Stimulated activated CD8-positive, alpha-beta memory T cell treated with anti-CD3 and anti-CD28 coated beads, Interleukin-12 subunit alpha, Interleukin-12 subunit beta, amount 100 ng/mL, for 24 hours (primary cell): ENCODE measurements around the gene RAB8B.

Experiments used
- DNase-seq: peaks from one replicate; pipeline ENCODE4 v3.0.0-alpha.2; 2020; ENCODE audit errors: extremely low read depth

Gene RAB8B

DNA sequence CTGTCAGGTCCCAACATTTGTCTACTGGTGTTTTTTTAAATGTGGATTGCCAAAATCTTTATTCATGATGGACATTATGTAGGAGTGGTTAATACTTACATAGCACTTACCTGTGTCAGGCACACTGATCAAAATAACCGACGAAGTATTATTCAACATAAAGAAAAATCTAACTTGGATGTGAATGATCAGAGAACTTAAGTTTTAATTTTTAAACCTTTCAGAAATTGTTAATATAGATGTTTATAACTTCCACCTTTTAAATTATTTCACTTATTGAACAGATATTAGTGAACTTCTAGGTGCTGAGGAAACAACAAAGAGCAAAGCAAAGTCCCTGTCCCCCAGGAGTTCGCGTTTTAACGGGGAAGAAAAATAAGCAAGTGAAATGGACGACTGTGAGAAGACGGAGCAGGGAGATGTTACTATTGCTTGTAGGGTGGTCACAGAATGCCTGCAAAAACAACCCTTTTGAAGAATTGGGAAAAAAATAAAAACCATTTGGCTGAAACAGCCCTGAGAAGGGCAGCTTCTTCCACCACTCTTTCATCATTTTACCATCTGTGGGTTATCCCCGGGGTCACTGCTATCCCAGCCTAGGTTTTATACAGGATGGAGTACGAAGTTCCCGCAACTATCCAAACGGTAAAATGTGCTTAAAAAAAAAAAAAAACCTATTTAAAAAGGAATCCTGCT is 87.1 kb downstream of the RAB8B start:
- no peak for DNase-seq

GRCh38 chr15:63277038-63277892 is 87.9 kb downstream of the RAB8B start, which contains the start of gene APH1B:
APH1B (plus strand) TSS chr15:63277605; CDS start chr15:63277624, 19 bp downstream.
- peak; percentile 48 for DNase-seq

DNA sequence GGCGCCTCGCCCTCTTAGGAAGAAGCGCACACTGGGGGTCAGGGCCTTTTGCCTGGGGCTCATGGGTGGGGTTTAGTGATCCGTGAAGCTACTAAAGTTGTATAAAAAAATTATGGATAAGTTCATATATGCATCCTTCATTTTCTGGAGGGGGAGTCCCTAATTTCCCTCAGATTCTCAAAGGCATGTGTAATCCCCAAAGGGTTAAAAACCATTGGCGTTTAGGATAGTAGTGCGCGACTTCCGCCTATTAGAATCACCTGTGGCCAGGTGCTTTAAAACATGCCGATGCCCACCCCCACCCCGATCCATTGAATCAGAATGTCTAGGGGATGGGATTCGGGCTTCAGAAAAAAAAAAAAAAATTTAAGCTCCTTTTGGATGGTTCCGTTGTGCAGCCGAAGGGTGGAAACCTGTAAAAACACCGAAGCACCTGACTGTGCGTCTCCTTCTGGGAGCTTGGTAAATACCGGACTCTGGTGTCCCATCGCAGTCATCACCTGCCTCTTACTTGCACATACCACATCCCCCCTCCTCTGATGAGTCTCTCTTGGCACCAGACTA is 88.6 kb downstream of the RAB8B start:
- DNase-seq = no peak

- no peak for DNase-seq
Observed at GRCh38 chr15:63283126-63283525, 93.7 kb downstream of the RAB8B start.

DNA sequence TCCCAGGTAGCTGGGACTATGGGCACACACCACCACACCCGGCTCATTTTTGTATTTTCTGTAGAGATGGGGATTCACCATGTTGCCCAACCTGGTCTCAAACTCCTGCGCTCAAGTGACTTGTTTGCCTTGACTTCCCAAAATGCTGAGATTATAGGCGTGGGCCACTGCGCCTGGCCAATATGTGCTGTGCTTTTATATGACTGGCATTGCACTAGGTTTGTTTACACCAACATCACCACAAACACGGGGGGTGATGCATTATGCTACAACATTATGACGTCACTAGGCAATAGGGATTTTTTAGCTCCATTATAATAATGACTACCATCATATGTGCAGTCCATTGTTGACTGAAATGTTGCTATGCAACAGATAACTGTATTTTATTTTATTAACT is 94.9 kb downstream of the RAB8B start:
- no peak for DNase-seq

- DNase-seq = no peak
Observed at GRCh38 chr15:63287109-63287508, 97.7 kb downstream of the RAB8B start.

- no peak for DNase-seq
Observed at GRCh38 chr15:63288342-63288741, 98.9 kb downstream of the RAB8B start.

DNA sequence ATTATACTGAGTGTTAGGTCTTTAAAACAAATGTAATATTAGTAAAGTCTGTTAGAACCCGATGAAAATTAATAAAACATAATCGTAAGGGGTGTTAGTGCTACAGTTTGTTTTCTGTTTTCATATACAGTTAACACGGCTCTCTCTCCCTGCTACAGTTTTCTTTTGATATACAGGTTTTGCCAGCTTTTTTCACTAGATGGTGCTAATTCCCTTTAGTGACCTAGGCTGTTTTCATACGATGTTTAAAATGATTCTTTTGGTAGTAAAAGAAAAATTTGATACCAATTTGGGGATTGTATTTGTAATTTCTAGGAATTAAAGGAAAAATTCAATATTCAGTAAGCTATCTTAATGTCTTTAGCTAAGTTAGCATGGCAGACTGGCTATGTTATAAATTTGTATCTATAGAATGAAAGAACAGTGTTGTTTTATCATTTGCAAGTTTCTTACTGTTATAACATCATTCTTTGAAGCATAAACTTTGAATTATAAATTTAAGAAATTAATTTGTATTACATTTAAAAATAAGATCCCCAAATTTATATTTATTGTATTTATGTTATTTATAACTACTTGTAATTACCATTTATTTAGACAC is 99.5 kb downstream of the RAB8B start:
- DNase-seq = no peak

DNA sequence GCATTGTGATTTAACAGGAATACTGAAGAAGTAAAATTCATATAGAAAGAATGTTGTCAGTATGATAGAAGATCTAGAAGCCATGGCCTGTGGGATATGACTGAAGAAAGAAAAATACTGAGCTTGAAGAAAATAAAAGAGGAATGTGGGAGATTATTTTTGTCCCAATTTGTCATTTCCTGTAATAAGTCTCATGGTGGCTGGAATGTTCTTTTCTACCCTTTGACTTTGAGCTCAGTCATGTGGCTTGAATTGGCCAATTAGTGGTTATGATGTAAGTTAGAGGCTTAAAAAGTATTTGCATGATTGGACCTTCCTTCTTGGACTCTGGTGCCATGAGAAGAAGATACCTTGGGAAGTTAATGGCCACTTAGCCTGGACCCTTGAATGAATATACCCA is 102.1 kb downstream of the RAB8B start:
- DNase-seq = no peak

GRCh38 chr15:63292241-63292640 is 102.8 kb downstream of the RAB8B start:
- DNase-seq = no peak

GRCh38 chr15:63292771-63293170 is 103.4 kb downstream of the RAB8B start:
- no peak for DNase-seq

DNA sequence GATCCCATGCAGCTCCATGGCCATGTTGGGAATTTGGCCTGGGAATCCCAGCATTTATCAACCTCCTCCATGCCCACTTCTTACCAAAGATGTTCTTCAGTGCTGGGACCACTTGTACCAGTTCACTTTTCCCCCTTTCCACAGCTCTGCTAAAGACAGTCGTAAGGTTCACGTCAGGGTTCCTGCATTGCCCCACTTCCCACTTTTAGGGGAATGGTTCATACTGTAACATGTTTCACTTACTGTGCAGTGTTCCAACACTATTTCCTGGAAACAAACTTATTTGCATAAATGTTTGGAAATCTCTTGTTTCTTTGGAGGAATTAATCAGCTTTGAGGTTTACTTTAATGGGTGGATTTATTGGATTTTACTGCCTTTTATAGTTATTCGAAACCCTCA is 105.0 kb downstream of the RAB8B start:
- no peak for DNase-seq

DNA sequence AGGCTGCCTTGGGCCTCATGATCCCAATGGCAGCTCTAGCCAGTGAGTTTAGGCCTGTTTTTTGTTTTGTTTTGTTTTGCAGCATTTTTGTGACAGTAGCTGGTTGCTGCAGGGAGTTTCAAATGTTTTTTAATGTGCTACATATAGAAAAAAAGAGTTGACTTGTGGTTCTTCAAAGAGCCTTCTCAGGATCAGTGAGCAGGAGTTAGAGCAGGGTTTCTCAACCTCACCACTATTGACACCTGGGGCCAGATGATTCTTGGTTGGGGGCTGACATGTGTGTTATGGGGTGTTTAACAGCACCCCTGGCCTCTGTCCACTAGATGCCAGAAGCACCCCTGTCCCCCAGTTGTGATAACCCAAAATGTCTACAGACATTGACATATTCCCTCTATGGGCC is 105.9 kb downstream of the RAB8B start:
- DNase-seq = no peak

DNA sequence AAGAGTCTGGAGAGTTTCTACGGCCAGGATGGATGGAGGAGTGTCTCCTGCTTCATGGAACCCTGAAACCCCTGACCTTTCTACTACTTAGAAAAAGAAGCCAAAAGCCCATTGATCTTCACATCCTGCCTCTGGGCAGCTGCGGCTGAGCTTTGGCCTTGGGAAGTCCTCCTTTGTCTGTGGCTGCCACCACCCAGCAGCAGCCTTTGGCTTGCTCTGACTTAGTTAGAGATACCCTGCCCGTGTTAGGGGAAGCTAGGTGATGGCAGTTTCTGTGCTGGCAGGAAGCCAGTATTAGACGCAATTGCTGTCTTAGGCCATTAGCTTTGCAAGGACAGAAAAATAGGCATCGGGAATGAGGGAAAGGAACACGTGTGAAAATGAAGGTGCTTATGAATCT is 106.8 kb downstream of the RAB8B start:
- no peak for DNase-seq

GRCh38 chr15:63299943-63300575 is 110.7 kb downstream of the RAB8B start:
- DNase-seq = no peak

- no peak for DNase-seq
Observed at GRCh38 chr15:63301088-63301487, 111.7 kb downstream of the RAB8B start.

GRCh38 chr15:63305260-63305659 is 115.9 kb downstream of the RAB8B start:
- no peak for DNase-seq

DNA sequence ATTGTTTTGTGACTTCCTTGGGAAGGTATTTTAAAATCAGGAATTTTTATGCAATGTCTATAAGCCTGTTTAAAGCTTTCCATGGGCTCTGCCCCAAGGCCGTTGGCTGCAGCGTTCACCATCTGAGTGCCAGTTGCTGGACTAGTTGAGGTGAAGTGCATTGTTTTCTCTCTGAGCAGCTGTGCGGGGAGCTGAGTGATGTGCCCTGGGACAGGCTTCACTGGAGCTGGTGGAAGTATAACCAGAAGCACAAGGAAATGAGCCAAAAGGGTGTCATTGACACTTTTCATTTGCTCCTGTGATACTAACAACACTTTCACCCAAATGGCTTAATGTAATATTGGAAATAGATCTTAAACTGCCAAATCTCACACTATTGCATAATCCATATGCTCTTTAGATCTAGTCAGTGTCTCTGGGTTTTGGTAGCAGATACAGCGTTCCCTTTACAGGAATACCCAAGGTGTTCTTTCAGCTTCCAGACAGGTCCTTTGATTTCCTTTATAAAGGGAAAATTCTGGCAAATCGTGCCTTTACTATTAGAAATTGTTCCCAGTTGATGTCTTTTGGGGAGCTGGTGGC is 117.2 kb downstream of the RAB8B start:
- DNase-seq = no peak

DNA sequence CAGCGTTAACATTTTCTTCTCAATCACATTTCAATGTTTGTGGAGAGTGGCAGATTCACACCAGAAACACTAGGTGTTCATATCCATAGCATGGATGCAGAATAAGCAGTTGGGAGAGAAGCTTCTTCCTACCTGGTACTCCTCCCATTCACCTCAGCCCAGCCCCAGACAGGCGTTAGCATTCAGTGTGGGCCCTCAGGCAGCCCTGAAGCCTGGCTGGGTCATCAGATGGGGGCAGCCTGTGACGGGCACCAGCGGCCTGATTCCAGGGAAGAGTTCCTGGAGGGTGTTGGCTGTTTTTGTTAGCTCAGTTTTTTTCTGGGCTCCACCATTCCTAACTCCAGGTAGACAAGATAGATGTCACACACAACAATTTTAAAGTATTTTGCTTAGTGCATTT is 119.1 kb downstream of the RAB8B start:
- no peak for DNase-seq

- DNase-seq = no peak
Observed at GRCh38 chr15:63308947-63309346, 119.5 kb downstream of the RAB8B start.

DNA sequence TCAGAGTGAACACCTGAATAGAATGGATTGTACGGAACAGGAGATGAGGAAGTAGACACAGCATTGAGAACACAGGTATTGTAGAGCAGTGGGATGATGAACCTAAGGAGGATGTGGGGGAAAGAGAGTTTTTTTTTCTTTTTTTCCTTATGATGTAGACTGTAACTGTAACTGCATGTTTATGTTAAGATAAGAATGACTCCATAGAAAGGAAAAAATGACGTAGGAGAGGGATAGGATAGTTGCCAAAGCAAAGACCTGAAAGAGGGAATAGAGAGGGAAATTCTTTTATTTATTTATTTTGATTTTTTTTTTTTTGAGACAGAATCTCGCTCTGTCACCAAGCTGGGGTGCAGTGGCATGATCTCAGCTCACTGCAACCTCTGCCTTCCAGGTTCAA is 121.2 kb downstream of the RAB8B start:
- DNase-seq = no peak

- no peak for DNase-seq
Observed at GRCh38 chr15:63312286-63312685, 122.9 kb downstream of the RAB8B start.
